Measurements from ENCODE around the gene POU6F2.

The POU6F2 gene

GRCh38 chr7:39460486-39460885 is 482.8 kb downstream of the POU6F2 start:
- Histone ChIP-seq H3K4me2 (ENCODE audit: low read length) (no peak overlapping the region), H3K23ac (ENCODE audit: low read length) (no peak overlapping the region), H3K4me3 (ENCODE audit: low read length) (no peak overlapping the region), H3K79me1 (ENCODE audit: low read length) (no peaks in the 10 kb centered on the region), H3K4ac (ENCODE audit: low read depth, low read length) (no peak overlapping the region), H2BK120ac (ENCODE audit: low read depth, low read length) (no peak overlapping the region), H3K36me3 (ENCODE audit: control insufficient read depth, insufficient read depth, low read length) (no peaks in the 10 kb centered on the region), H3K79me2 (ENCODE audit: control insufficient read depth, insufficient read depth, low read length) (no peaks in the 10 kb centered on the region), H2AK5ac (ENCODE audit: low read length) (no peak overlapping the region), H3K4me1 (ENCODE audit: control insufficient read depth, low read depth, low read length) (no peaks in the 10 kb centered on the region), H3K9ac (ENCODE audit: low read length) (no peak overlapping the region), H3K56ac (ENCODE audit: low read length) (no peak overlapping the region), H3K27ac (ENCODE audit: low read depth, low read length) (no peak overlapping the region), H4K5ac (ENCODE audit: low read length) (no peak overlapping the region), H2BK15ac (replicated peaks; ENCODE audit: low read depth) (no peak overlapping the region), H4K8ac (ENCODE audit: low read depth, low read length) (no peak overlapping the region), H3K18ac (ENCODE audit: low read length) (no peak overlapping the region), H2BK5ac (ENCODE audit: low read length) (no peak overlapping the region), H3K27me3 (ENCODE audit: insufficient read depth, low read length, poor library complexity) (no peaks in the 10 kb centered on the region)
- WGBS (ENCODE audit: extremely low coverage, insufficient coverage, low lambda C conversion rate): no CpG with 5 or more reads among the region's 20 CpGs
- DNase-seq: no peak

GRCh38 chr7:39461263-39461820 is 483.6 kb downstream of the POU6F2 start:
- no peak overlapping the region for H3K18ac ChIP-seq (ENCODE audit: low read length)
- H2BK5ac ChIP-seq (ENCODE audit: low read length): no peak overlapping the region
- no peaks in the 10 kb centered on the region for H3K27me3 ChIP-seq (ENCODE audit: insufficient read depth, low read length, poor library complexity)
- no peaks in the 10 kb centered on the region for H3K79me2 ChIP-seq (ENCODE audit: control insufficient read depth, insufficient read depth, low read length)
- H3K36me3 ChIP-seq (ENCODE audit: control insufficient read depth, insufficient read depth, low read length): no peaks in the 10 kb centered on the region
- no peak overlapping the region for H3K27ac ChIP-seq (ENCODE audit: low read depth, low read length)
- H2AK5ac ChIP-seq (ENCODE audit: low read length): no peak overlapping the region
- H3K9ac ChIP-seq (ENCODE audit: low read length): no peak overlapping the region
- no peak overlapping the region for H4K5ac ChIP-seq (ENCODE audit: low read length)
- H3K4me3 ChIP-seq (ENCODE audit: low read length): no peak overlapping the region
- no peak for DNase-seq
- no peak overlapping the region for H3K56ac ChIP-seq (ENCODE audit: low read length)
- H2BK120ac ChIP-seq (ENCODE audit: low read depth, low read length): no peak overlapping the region
- no peaks in the 10 kb centered on the region for H3K4me1 ChIP-seq (ENCODE audit: control insufficient read depth, low read depth, low read length)
- WGBS (ENCODE audit: extremely low coverage, insufficient coverage, low lambda C conversion rate): no CpG with 5 or more reads among the region's 4 CpGs
- H3K23ac ChIP-seq (ENCODE audit: low read length): no peak overlapping the region
- H2BK15ac ChIP-seq (replicated peaks; ENCODE audit: low read depth): no peak overlapping the region
- H3K4me2 ChIP-seq (ENCODE audit: low read length): no peak overlapping the region
- no peaks in the 10 kb centered on the region for H3K79me1 ChIP-seq (ENCODE audit: low read length)
- no peak overlapping the region for H4K8ac ChIP-seq (ENCODE audit: low read depth, low read length)
- H3K4ac ChIP-seq (ENCODE audit: low read depth, low read length): no peak overlapping the region

- H4K5ac ChIP-seq (ENCODE audit: low read length): no peak overlapping the region
- no CpG with 5 or more reads among the region's 3 CpGs for WGBS (ENCODE audit: extremely low coverage, insufficient coverage, low lambda C conversion rate)
- no peaks in the 10 kb centered on the region for H3K79me1 ChIP-seq (ENCODE audit: low read length)
- H3K9ac ChIP-seq (ENCODE audit: low read length): no peak overlapping the region
- no peak overlapping the region for H3K56ac ChIP-seq (ENCODE audit: low read length)
- no peak overlapping the region for H2BK5ac ChIP-seq (ENCODE audit: low read length)
- no peak overlapping the region for H3K18ac ChIP-seq (ENCODE audit: low read length)
- H3K27me3 ChIP-seq (ENCODE audit: insufficient read depth, low read length, poor library complexity): no peaks in the 10 kb centered on the region
- no peaks in the 10 kb centered on the region for H3K4me1 ChIP-seq (ENCODE audit: control insufficient read depth, low read depth, low read length)
- no peaks in the 10 kb centered on the region for H3K79me2 ChIP-seq (ENCODE audit: control insufficient read depth, insufficient read depth, low read length)
- DNase-seq: no peak
- H3K4me3 ChIP-seq (ENCODE audit: low read length): no peak overlapping the region
- no peak overlapping the region for H2BK120ac ChIP-seq (ENCODE audit: low read depth, low read length)
- H3K4ac ChIP-seq (ENCODE audit: low read depth, low read length): no peak overlapping the region
- no peak overlapping the region for H3K23ac ChIP-seq (ENCODE audit: low read length)
- no peaks in the 10 kb centered on the region for H3K36me3 ChIP-seq (ENCODE audit: control insufficient read depth, insufficient read depth, low read length)
- no peak overlapping the region for H2AK5ac ChIP-seq (ENCODE audit: low read length)
- H3K4me2 ChIP-seq (ENCODE audit: low read length): no peak overlapping the region
- no peak overlapping the region for H4K8ac ChIP-seq (ENCODE audit: low read depth, low read length)
- no peak overlapping the region for H2BK15ac ChIP-seq (replicated peaks; ENCODE audit: low read depth)
- no peak overlapping the region for H3K27ac ChIP-seq (ENCODE audit: low read depth, low read length)
Measured at GRCh38 chr7:39463252-39463651, 485.5 kb downstream of the POU6F2 start.

- Histone ChIP-seq H3K36me3 (ENCODE audit: control insufficient read depth, insufficient read depth, low read length) (no peaks in the 10 kb centered on the region), H3K4ac (ENCODE audit: low read depth, low read length) (no peak overlapping the region), H3K79me1 (ENCODE audit: low read length) (no peaks in the 10 kb centered on the region), H4K5ac (ENCODE audit: low read length) (no peak overlapping the region), H3K56ac (ENCODE audit: low read length) (peak overlapping the region; percentile 44), H3K23ac (ENCODE audit: low read length) (no peak overlapping the region), H3K4me1 (ENCODE audit: control insufficient read depth, low read depth, low read length) (no peaks in the 10 kb centered on the region), H3K79me2 (ENCODE audit: control insufficient read depth, insufficient read depth, low read length) (no peaks in the 10 kb centered on the region), H2BK15ac (replicated peaks; ENCODE audit: low read depth) (peak overlapping the region; percentile 60), H3K27ac (ENCODE audit: low read depth, low read length) (no peak overlapping the region), H3K9ac (ENCODE audit: low read length) (no peak overlapping the region), H2AK5ac (ENCODE audit: low read length) (no peak overlapping the region), H2BK120ac (ENCODE audit: low read depth, low read length) (no peak overlapping the region), H3K4me3 (ENCODE audit: low read length) (no peak overlapping the region), H3K4me2 (ENCODE audit: low read length) (no peak overlapping the region), H3K18ac (ENCODE audit: low read length) (peak overlapping the region; percentile 0), H2BK5ac (ENCODE audit: low read length) (no peak overlapping the region), H3K27me3 (ENCODE audit: insufficient read depth, low read length, poor library complexity) (no peaks in the 10 kb centered on the region), H4K8ac (ENCODE audit: low read depth, low read length) (no peak overlapping the region)
- DNase-seq: no peak
- no CpG with 5 or more reads among the region's 16 CpGs for WGBS (ENCODE audit: extremely low coverage, insufficient coverage, low lambda C conversion rate)
Measured at GRCh38 chr7:39464350-39465054, 486.8 kb downstream of the POU6F2 start.

- no CpG with 5 or more reads among the region's 18 CpGs for WGBS (ENCODE audit: extremely low coverage, insufficient coverage, low lambda C conversion rate)
Measured at GRCh38 chr7:39465055-39465929, 487.6 kb downstream of the POU6F2 start.

More at GRCh38 chr7:39465055-39465929, 487.6 kb downstream of the POU6F2 start:
- Histone ChIP-seq H3K18ac (ENCODE audit: low read length) (peak overlapping the region; percentile 83), H3K9ac (ENCODE audit: low read length) (no peak overlapping the region), H3K4me1 (ENCODE audit: control insufficient read depth, low read depth, low read length) (no peaks in the 10 kb centered on the region), H4K5ac (ENCODE audit: low read length) (no peak overlapping the region), H3K4me3 (ENCODE audit: low read length) (no peak overlapping the region), H2BK15ac (replicated peaks; ENCODE audit: low read depth) (peak overlapping the region; percentile 98), H3K23ac (ENCODE audit: low read length) (no peak overlapping the region), H3K36me3 (ENCODE audit: control insufficient read depth, insufficient read depth, low read length) (no peaks in the 10 kb centered on the region), H2BK5ac (ENCODE audit: low read length) (no peak overlapping the region), H3K56ac (ENCODE audit: low read length) (peak overlapping the region; percentile 19), H3K79me1 (ENCODE audit: low read length) (no peaks in the 10 kb centered on the region), H2BK120ac (ENCODE audit: low read depth, low read length) (peak overlapping the region; percentile 93), H3K4ac (ENCODE audit: low read depth, low read length) (peak overlapping the region; percentile 24), H3K27me3 (ENCODE audit: insufficient read depth, low read length, poor library complexity) (no peaks in the 10 kb centered on the region), H2AK5ac (ENCODE audit: low read length) (no peak overlapping the region), H4K8ac (ENCODE audit: low read depth, low read length) (no peak overlapping the region), H3K79me2 (ENCODE audit: control insufficient read depth, insufficient read depth, low read length) (no peaks in the 10 kb centered on the region), H3K27ac (ENCODE audit: low read depth, low read length) (no peak overlapping the region), H3K4me2 (ENCODE audit: low read length) (no peak overlapping the region)
- DNase-seq: peak; percentile 82
